Activated CD8-positive, alpha-beta memory T cell treated with anti-CD3 and anti-CD28 coated beads for 4 hours (primary cell): ENCODE data around the gene PSD4.

Experiments used
- DNase-seq, 2 donors: peaks; one replicate each; pipeline ENCODE4 v3.0.0-alpha.2; 2020; ENCODE audit warnings: low read depth in 2 of 2

Gene PSD4

DNA sequence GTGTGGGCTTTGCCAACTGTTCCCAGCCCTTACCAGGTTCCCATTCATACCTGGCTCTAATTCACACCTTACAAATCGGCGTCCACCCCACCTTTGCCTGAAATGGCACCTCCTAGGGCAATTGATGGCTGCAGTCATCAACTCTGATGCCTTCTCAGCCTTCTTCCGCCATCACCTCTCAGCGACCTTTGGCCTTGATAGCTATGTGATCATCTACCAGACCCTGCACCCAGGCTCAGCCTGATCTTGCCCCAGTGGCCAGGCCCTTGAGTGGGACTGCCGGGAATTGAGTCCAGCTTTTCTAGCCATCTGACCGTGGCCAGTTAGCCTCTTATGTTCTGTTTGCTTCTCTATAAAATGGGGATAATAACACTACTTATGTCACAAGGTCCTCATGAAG lies 32.5 kb downstream of the PSD4 start:
- DNase-seq = no peak

DNA sequence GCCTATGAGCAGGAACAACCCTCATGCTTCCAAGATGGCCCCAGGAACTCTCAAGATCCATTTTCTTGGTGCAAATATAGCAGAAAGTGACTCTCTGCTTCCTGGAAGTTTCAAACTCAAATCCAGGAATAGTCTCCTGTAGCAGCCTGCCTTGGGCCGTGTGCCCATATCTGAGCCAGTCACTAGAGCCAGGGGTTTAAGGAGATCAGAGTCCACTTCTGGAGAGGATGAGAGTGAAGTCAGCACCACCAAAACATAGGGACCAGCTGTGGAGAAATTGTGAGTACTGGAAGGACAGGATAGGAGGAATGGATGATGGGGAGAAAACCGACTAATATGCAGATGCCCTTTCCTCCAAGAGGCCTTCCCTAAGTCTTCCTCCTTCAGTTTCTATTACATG lies 33.2 kb downstream of the PSD4 start:
- DNase-seq = no peak

- DNase-seq = no peak
These were observed 34.6 kb downstream of the PSD4 start for GRCh38 chr2:113208396-113208795.

DNA sequence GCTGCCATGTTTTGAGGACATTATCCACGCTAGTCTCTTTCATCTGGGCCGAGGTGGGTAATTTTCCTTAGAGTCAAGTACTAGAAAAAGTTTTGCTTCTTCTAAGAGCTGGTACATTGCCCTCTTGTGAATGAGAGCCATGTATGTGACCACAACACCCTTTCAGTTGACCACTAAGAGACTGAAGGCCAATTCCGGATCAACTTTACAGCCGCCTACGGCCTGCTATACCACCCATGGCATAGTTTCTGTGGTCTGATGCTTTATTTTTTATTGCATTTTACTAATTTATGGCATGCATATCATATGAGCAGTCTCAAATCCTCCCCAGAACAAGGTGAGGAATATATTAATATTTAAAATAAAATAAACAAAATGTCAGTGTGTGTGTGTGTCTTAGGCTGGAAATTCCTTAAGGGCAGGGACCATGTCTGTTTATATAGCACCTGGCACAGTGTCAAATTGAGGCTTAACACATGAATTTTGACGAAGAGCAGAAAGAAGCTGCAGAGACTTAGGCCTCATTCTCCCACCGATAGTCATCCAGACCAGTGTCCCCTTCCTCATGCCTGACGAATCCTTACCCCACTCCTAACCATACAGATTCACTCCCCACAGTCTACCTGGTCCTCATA lies 35.4 kb downstream of the PSD4 start:
- no peak for DNase-seq

GRCh38 chr2:113209646-113210171 lies 35.9 kb downstream of the PSD4 start:
- no peak for DNase-seq

- DNase-seq = no peak
These were observed 37.7 kb downstream of the PSD4 start for GRCh38 chr2:113211226-113212105.

DNA sequence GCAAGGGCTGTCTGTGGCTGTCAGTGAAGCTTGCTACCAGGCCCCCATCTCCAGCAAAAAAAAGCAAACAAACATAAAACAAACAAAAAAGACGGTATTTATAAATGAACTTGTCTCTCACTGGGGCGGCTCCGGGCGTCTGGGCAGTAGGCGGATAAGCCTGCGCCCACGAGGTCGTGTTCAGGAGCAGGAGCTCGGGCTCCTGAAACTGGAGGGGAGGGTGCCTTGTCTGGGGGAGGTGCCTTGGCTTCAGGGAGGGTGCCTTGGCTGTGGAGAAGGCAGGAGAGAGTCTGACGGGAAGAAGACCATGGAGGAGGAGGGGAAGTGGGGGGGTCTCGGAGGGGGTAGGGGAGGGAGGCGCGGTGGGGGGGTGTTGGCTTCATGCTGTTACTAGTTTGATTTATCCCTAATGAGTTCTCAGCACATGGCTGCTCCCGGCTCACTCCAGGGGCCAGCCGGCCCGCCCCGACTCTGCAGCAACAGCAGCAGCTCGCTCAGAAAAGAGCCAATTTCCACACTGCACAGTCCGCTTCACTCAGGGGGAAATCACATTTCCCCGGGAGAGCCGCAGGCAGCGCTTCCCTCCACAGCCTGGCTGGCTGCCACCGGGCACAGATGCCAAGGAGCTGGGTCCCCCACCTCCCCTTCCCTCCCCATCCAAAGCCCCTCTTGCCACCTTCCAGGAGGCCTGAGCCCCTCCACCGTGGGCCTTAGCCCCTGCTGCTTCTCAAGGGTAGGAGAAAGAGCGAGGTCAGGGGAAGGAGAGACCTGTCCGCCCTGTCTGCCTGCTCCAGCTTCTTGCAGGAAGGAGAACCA lies 38.7 kb downstream of the PSD4 start:
- no peak for DNase-seq

DNA sequence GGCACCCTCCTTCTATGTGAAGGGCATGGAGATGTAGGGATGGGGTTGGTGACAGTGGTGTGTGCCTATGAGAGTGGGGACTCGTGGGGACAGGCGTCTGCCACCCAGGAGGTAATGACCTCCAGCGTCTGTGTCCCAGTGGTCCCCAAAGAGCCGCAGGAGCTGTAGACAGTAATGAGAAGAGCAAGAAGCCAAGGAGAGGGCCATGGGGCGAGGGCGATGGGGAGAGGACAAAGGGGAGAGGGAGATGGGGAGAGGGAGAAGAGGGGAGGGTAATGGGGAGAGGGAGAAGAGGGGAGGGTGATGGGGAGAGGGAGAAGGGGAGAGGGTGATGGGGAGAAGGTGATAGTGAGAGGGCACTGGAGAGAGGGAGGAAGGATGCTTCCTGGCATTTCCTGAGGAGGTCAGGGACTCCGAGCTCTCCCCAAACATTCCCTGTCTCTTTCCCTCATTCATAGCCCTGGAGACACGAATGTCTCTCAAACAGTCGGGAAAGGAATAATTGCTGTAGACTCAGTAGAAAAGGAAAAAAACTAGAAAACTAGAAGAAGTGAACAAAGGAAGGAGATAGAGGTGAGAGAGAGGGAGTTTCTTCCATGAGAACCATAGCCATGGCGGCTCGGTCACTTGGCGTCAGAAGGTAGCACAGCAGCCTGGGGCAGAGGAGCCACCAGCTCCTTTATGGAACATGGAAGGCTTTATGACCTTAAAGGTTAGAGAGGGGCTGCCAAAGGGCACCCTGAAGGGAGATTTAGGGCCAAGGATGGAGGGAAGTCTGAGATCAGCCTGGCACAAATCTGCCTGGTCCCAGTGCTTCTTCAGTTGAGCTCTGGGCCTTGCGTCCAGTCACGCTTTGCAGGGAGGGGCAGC lies 39.5 kb downstream of the PSD4 start:
- DNase-seq = no peak

DNA sequence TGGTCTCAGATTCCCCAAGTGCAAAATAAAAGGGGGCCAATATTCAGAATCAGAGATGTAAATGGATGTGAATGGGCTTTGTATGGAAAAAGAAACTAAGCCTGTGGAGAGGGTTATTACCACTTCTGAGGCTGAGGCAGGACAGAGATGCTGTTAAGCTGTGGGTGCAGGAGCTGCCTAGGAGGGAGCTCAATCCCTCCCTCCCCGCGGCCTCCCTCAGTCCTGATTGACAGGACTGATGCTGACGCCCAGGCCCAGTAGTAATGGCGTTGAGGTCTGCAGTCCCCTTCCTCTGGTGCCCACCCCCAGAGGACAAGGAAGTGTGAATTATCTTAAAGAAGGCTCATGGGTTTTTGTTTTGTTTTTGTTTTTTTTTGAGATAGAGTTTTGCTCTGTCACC lies 40.4 kb downstream of the PSD4 start:
- no peak for DNase-seq

GRCh38 chr2:113215056-113215455 lies 41.3 kb downstream of the PSD4 start:
- no peak for DNase-seq

DNA sequence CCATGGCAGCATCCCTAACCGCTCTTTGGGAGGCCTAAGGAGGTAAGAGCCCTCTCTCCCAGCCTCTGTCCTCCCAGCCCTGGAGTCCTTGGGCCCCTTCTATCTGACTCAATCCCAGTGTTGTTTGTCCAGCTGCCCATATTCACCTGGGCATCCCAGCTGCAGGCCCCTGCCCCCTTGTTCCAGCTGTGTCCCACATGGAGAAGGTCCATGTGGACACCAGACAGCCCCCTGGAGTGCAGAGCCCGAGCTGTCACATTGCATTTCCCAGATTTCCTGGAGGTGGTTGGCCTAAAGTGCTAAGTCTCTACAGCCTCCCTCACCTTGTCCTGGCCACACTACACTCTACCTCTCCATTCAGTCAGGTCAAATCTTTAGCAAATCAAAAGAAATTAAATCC lies 42.5 kb downstream of the PSD4 start:
- no peak for DNase-seq

DNA sequence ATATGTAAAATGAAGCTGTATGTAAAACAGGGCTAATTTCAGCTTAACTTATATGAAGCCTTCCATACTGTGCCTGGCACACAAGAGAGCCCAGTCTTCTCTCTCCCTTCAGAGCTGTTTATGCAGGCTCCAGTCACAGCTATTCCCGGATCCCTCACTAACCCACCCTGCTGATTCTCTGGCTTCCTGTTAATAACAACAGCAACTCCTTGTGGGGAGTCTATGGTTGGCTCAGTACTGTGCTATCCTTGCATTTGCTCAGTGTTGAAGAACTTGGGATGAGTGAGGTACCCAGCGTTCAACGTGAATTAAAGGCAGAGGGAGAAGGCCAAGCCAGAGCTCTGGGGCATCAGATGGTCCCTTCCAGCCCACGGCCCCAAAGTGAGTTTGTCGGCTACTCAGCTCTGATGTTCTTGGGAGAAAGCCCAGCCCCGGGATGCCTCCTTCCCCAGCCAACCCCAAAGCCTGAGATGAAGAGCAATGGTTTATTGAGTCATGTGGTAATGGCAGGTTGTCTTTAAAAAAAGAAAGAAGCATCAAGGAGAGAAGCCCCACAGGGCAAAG lies 43.2 kb downstream of the PSD4 start:
- no peak for DNase-seq

- no peak for DNase-seq
These were observed 43.9 kb downstream of the PSD4 start for GRCh38 chr2:113217455-113218282.

GRCh38 chr2:113218283-113219091 lies 44.7 kb downstream of the PSD4 start:
- no peak for DNase-seq

GRCh38 chr2:113219092-113219441 lies 45.3 kb downstream of the PSD4 start:
- DNase-seq = no peak

DNA sequence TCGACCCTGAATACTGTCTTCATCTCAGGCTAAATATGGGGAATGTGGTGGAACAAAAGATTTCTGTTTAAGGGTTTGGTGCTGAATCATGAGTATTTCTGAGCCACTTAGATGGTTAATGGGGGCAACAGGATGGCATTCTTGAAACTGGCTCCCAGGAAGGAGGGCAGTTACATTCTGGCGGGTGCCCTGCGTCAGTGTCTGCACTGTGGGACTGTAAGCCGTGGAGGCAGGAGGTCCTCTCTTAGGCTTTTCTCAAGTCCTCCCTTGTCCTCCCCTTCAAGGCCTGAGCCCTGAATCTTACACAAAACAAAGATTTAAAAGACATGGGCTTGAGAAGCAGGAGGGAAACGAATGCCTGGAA lies 45.7 kb downstream of the PSD4 start:
- no peak for DNase-seq

DNA sequence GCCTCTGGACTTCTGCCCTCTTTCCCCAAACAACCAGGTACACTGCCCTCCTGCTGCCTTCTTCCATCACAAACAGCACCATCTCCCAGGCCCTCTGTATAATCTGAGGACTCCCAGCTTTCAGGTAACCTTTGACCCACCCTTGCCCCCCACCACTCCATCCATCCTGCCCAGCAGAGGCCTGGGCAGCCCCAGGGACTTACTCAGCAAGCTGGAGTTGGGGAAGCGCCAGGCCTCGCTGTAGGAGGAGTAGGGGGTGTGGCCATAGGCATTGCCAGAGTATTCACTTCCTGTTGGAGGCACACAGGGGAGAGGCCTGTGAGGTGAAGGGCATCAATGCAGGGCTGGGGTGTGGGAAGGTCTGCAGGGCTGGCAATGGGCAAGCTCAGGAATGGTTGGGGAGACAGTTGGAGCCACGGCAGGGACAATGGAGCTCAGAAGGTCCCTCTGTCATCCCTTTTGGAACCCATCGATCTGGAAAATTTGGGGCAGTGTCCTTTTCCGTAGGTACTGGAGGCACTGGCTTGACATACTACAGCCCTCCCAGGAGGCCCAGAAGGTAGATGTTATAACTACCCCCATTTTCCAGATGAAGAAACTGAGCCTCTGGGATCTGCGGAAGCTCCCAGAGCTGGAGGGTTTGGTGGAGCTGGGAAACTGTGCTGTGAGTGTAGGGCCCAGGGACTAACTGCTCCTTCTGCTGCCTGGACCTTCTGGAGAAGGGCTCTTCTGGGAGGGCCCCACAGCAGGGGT lies 46.3 kb downstream of the PSD4 start:
- DNase-seq = no peak

DNA sequence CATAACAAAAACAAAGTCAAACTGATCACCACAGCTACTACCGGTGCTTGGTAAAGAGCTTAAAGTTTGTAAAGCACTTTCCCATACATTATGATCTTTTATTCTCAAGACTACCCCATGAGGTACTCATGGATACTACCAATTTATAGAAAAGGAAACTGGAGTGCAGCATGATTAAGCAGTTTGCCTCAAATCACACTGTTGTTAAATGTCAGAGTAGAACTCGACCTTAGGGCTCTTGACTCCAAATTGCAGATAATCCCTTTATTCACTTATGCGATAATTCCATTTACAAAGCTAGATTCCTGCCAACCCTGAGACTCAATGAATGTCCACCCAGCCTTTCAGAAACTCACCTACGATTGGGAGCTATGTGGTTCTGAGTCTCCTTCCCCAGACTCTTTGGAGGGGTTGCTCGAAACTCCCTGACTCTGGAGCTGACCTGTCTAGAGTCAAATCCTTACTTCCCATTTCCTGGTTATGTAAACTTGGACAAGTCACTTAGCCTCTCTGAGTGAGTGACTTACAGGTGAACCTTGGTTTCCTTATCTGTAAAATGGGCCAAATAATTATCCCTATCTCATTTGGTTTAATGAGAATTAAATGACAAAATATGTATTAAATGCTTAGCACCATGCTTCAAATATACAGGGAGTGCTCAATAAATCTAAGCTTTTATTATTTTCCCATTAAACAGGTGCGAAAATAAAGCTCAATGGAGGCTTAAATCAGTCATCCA lies 47.4 kb downstream of the PSD4 start:
- DNase-seq = no peak
